DND-41 (cell line): ENCODE measurements around the gene MDK.

Source experiments
- CTCF ChIP-seq: IDR thresholded peaks from 2 replicates; pipeline ENCODE4 v1.5.1; 2012; ENCODE audit warnings: borderline replicate concordance, low read length, moderate library complexity, mild to moderate bottlenecking; ENCODE audit not compliant: poor library complexity, severe bottlenecking; ENCODE audit errors: extremely low read depth
- EZH2 ChIP-seq: IDR thresholded peaks from 3 replicates; pipeline ENCODE4 v1.6.1; 2012; ENCODE audit warnings: borderline replicate concordance, low read depth, mild to moderate bottlenecking, moderate library complexity, low read length, inconsistent platforms; ENCODE audit not compliant: severe bottlenecking

GRCh38 chr11:46332093-46332567, 49.3 kb upstream of the MDK start:
- no peak for TF ChIP-seq CTCF
- TF ChIP-seq EZH2: no peak
